ENCODE measurements around the gene DISP1.
"Not testable (repeated sequence)": the region's sequence is repeated elsewhere in the genome, so short reads cannot be mapped to it uniquely, and the experiment has no call there.

The DISP1 gene

GRCh38 chr1:222792744-222793143 is 22.1 kb upstream of the DISP1 start:
- DNase-seq (ENCODE audit: low read depth in 2 of 2) = no peak

GRCh38 chr1:222794656-222795474 is 20.0 kb upstream of the DISP1 start:
- DNase-seq (ENCODE audit: low read depth in 2 of 2) = no peak

DNA sequence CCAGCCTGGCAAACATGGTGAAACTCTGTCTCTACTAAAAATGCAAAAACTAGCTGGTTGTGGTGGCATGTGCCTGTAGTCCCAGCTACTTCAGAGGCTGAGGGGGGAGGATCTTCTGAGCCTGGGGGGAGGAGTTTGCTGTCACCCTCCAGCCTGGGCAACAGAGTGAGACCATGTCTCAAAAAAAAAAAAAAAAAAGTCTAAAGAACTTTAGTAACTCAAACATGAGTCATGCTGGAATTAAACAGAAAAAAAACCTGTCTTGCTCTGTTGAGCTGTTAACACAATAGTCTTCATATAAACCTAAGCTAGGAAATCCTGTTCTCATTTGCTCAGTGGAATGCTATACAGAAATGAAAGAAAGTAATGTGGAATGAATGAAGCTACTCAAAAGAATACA is 16.7 kb upstream of the DISP1 start:
- DNase-seq (ENCODE audit: low read depth in 2 of 2) = no peak

DNA sequence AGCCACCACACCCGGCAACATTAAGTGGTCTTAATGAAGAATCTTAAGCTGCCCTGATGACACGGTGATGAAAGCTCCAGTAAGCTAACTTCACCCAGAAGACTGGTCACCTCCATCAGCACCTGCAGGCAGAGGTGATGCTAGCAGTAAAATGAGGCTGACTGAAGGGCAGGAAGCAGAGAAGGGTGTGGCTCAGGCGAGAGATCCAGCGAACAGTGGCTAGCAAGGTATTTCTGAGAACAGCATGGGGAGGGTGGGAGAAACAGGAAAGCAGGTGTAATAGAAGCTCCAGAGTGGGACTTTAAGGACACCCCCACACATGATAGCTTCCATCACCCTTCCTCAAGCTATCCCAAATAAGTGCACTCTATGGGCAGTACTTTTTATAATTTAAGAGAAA is 15.9 kb upstream of the DISP1 start:
- no peak for DNase-seq (ENCODE audit: low read depth in 2 of 2)

DNA sequence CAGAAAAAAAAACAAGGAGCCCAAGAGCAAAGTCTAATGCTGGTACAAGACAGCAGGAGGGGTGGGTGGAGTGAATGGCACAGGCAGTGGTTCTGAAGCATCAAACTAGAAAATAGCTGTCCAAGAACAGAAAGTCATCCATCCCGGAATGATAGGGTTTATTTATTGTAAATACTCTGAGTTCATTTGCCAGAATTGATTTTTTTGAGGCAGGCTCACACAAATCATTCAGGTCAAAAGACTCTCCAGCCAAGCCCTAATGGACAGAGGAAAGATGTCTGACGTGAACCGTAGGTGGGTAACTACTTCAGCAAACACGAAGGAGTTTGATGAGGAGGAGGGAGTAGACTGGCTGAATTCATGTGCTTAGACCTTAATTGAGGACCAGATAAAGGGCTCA is 13.8 kb upstream of the DISP1 start:
- no peak for DNase-seq (ENCODE audit: low read depth in 2 of 2)

- DNase-seq (ENCODE audit: low read depth in 2 of 2) = no peak
These were observed 3.2 kb upstream of the DISP1 start for GRCh38 chr1:222811671-222812070.

DNA sequence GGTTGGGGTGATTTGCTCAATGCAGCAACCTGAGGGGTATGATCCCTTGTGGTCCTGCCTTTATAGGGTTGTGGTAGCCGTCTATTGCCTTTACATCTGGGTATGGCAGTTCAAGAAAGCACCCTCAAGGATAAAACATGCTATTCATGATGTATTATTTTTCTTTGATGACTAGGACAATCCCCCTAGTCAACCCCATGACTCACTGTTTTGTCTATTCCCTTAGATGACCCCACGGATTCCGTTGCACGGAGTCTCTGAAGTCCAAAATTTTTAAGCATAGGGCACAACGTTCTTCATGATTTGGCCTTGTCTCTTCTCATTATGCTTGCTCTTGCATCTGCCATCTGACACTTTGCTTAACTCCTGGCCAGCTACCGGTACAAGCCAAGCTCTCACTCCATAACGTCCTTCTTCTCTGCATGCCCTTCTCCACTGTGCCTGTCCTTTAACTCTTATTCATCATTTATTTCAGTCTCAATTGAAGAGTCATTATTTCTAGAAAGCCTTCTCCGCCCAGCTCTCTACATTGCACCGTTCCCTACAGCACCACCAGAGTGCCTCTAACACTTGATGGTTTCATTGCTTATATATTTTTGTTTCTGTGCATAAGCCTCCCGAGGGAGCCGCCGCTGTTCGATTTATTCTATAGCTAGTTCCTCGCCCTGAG is 838 bp upstream of the DISP1 start:
- no peak for DNase-seq (ENCODE audit: low read depth in 2 of 2)

GRCh38 chr1:222815440-222815765 is 564 bp downstream of the DISP1 start:
- DNase-seq (ENCODE audit: low read depth in 2 of 2) = no peak

DNA sequence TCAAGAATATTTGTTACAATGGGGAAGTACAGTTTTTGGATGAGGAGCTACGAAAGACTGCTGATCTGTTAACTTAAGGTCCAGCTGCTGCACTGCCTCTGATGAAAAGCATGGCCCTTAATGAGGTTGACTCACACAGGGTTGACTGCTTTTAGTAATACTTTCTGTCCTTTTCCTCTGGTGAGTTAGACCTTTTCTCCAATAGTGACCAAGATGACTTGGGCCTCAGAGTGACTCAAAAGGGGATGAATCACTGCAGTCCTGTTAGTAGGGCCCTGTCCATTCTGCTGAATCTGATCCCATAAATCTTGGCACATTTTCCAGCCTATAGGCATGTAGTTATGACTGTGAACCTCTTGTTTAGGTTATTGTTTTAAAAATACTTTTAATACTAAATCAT is 2.7 kb downstream of the DISP1 start:
- no peak for DNase-seq (ENCODE audit: low read depth in 2 of 2)

GRCh38 chr1:222818171-222818570 is 3.3 kb downstream of the DISP1 start:
- DNase-seq (ENCODE audit: low read depth in 2 of 2) = no peak

DNA sequence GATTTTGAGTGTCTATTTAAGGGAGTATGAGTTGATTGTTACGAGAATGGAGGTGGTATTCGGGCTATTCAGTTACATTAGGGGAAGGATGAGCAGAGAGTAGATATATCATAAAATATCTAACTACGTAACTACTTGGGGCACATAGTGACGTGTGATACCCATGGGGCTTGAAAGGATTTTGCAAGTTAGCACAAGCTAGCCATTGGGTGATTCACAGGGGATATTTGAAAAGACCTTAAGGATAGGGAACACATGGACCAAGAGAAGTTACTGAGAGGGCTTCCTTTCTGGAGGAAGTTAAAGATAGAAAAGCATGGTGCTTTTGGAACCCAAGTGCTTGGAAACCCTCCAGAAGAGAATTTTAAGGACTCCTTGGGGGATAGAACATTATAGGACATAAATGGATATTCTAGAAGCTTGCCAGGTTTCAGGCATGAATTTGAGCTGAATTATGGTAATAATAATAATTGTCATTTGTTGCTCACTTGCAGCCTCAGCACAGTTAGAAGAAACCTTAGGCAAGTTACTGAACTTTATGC is 5.4 kb downstream of the DISP1 start:
- no peak for DNase-seq (ENCODE audit: low read depth in 2 of 2)

DNA sequence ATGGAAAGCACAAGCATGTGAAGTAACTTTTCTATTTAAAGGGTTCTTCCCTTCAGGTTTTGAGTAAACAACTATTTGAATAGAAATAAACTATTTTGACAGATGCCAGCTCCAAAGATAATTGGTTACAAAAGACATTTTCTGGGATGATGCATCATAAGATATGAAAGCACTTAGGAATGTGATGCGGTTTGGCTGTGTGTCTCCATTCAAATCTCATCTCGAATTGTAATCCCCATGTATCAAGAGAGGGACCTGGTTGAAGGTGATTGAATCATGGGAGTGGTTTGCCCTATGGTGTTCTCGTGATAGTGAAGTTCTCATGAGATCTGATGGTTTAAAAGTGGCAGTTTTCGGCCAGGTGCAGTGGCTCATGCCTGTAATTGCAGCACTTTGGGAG is 6.4 kb downstream of the DISP1 start:
- DNase-seq (ENCODE audit: low read depth in 2 of 2) = no peak

GRCh38 chr1:222823695-222824094 is 8.9 kb downstream of the DISP1 start:
- DNase-seq (ENCODE audit: low read depth in 2 of 2) = no peak

- DNase-seq (ENCODE audit: low read depth in 2 of 2) = no peak
These were observed 9.8 kb downstream of the DISP1 start for GRCh38 chr1:222824641-222825040.

DNA sequence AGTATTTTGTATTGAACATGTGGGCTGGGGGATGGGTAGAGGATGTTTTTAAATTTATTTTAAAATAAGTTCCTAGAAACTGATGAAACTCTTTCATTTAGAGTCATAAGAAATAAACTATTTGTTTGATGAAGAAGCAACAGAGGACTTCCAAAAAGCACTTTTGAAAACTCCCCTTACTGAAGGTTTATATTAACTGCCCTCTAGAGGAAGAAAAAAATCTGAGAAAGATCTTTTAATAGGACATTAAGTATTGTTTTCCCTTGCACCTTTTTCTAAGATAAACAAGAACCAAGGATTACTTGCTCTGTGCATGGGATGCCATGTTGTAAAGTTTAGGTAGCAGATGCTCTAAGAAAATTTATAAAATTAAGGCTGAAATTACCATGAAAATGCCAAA is 14.1 kb downstream of the DISP1 start:
- DNase-seq (ENCODE audit: low read depth in 2 of 2) = no peak

- DNase-seq (ENCODE audit: low read depth in 2 of 2) = no peak
These were observed 15.0 kb downstream of the DISP1 start for GRCh38 chr1:222829868-222830267.

- DNase-seq (ENCODE audit: low read depth in 2 of 2) = no peak
These were observed 18.6 kb downstream of the DISP1 start for GRCh38 chr1:222833356-222833876.

DNA sequence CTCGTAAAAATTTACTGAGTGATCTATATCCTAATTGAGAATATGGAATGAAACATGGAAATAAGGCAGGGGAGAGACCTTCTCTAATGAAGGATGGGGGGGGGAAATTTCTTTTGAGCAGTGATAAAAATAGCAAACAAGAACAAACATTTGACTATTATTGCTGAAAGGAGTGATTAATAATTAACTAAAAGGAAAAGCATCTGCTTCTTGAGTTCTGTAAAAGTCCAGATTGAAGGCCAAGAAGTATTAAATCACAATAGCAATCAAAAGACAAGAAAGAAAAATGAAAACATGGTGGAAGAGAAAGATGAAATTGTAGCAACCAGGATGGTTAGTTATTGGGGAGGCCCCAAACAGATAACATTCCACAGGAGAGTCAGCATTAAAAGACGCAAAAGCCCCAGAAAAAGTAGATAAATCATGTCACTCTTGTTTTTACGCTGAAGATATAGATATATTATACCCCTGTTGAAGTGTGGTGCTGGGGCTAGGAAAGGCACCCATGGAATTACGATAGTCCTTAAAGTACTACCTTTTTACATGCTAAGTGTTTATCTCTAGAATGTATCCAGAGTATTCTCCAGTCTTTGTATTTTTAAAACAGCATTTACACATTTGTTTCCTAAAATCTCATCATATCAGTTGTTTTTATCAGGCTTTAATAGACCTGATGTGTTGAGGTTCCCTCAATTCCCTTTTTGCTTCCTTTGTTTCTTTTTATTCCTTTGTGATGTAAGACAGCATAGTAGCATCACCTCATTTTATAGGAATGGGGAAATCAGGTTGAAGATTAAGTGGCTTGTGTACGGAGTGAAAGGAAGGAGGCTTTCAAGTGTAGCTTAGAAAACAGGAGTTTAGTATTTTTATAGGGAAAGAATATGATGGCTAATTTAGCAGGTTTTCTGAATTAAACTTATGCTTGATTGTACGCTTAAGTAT is 28.9 kb downstream of the DISP1 start:
- no peak for DNase-seq (ENCODE audit: low read depth in 2 of 2)

DNA sequence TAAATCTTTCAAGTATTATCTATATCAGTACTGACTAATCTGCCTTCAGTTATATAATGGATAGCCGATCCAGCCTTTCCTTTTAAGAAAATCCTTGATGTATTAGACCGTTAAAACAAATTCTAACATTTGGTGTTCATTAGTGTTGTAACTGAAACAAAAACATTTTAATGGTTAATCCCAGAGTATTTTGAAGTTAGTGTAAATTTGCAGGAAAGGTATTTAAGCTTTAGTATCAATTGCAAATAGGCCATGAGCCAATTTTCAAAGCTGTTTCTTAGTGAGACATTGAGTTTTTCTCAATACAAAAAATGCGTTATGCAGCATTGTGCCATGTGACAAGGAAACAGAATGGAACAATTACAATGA is 29.6 kb downstream of the DISP1 start:
- no peak for DNase-seq (ENCODE audit: low read depth in 2 of 2)

GRCh38 chr1:222845763-222846162 is 30.9 kb downstream of the DISP1 start:
- no peak for DNase-seq (ENCODE audit: low read depth in 2 of 2)

DNA sequence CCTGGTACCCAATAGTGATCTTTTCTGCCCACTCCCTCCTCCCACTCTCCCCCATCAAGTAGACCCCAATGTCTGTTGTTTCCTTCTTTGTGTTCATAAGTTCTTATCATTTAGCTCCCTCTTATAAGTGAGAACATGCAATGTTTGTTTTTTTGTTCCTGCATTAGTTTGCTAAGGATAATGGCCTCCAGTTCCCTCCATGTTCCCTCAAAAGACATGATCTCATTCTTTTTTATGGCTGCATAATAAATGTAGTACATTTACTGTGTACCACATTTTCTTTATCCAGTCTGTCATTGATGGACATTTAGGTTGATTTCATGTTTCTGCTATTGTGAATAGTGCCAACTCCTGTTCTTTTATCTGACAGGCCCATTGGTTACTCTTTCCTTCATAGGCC is 35.7 kb downstream of the DISP1 start:
- DNase-seq (ENCODE audit: low read depth in 2 of 2) = not testable (repeated sequence)

GRCh38 chr1:222852326-222852725 is 37.5 kb downstream of the DISP1 start:
- no peak for DNase-seq (ENCODE audit: low read depth in 2 of 2)
